BE2C (cell line): ENCODE data around the gene NPC1L1.

Experiments used
- DNase-seq: peaks from one replicate; pipeline ENCODE4 v3.0.0-alpha.2; 2020
- H3K27me3 ChIP-seq: fragments of 250-450 bp; sonication (Bioruptor Pico); 2 replicates; pipeline ENCODE4 v1.5.1; 2020; ENCODE audit warnings: mild to moderate bottlenecking
- H3K36me3 ChIP-seq: fragments of 250-450 bp; sonication (Bioruptor Pico); 2 replicates; pipeline ENCODE4 v1.5.1; 2020; ENCODE audit warnings: mild to moderate bottlenecking
- H3K4me1 ChIP-seq: fragments of 250-450 bp; sonication (Bioruptor Pico); 2 replicates; pipeline ENCODE4 v1.5.1; 2020
- H3K4me3 ChIP-seq: 2 replicates; pipeline ENCODE4 v1.5.1; 2011; ENCODE audit warnings: low read depth, low read length
- H3K9me3 ChIP-seq: fragments of 250-450 bp; sonication (Bioruptor Pico); 2 replicates; pipeline ENCODE4 v1.5.1; 2020
- TF ChIP-seq, protein P1 (sequence below): IDR thresholded peaks from 2 replicates; pipeline ENCODE4 v1.5.1; 2012; ENCODE audit warnings: mild to moderate bottlenecking, low read depth, low read length

The NPC1L1 gene

GRCh38 chr7:44521347-44522095 lies 19.6 kb downstream of the NPC1L1 start:
- no peaks in the 10 kb centered on the region for H3K36me3 ChIP-seq
- DNase-seq: no peak
- H3K9me3 ChIP-seq: no peaks in the 10 kb centered on the region
- no peak overlapping the region for H3K4me3 ChIP-seq
- peaks cover 12% of the 10 kb centered on the region for H3K27me3 ChIP-seq
- TF ChIP-seq, protein P1, sequence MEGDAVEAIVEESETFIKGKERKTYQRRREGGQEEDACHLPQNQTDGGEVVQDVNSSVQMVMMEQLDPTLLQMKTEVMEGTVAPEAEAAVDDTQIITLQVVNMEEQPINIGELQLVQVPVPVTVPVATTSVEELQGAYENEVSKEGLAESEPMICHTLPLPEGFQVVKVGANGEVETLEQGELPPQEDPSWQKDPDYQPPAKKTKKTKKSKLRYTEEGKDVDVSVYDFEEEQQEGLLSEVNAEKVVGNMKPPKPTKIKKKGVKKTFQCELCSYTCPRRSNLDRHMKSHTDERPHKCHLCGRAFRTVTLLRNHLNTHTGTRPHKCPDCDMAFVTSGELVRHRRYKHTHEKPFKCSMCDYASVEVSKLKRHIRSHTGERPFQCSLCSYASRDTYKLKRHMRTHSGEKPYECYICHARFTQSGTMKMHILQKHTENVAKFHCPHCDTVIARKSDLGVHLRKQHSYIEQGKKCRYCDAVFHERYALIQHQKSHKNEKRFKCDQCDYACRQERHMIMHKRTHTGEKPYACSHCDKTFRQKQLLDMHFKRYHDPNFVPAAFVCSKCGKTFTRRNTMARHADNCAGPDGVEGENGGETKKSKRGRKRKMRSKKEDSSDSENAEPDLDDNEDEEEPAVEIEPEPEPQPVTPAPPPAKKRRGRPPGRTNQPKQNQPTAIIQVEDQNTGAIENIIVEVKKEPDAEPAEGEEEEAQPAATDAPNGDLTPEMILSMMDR: no peak
- no peaks in the 10 kb centered on the region for H3K4me1 ChIP-seq

GRCh38 chr7:44520574-44520973 lies 20.6 kb downstream of the NPC1L1 start:
- DNase-seq: no peak
- peaks cover 12% of the 10 kb centered on the region for H3K27me3 ChIP-seq
- H3K4me1 ChIP-seq: no peaks in the 10 kb centered on the region
- H3K4me3 ChIP-seq: no peak overlapping the region
- no peaks in the 10 kb centered on the region for H3K36me3 ChIP-seq
- TF ChIP-seq, protein P1: no peak
- no peaks in the 10 kb centered on the region for H3K9me3 ChIP-seq

- DNase-seq: no peak
- Histone ChIP-seq H3K4me1 (no peaks in the 10 kb centered on the region), H3K4me3 (no peak overlapping the region), H3K27me3 (peaks cover 12% of the 10 kb centered on the region), H3K36me3 (no peaks in the 10 kb centered on the region), H3K9me3 (no peaks in the 10 kb centered on the region)
- TF ChIP-seq, protein P1: no peak
These were observed 21.6 kb downstream of the NPC1L1 start for GRCh38 chr7:44519546-44519945.

- Histone ChIP-seq H3K36me3 (no peaks in the 10 kb centered on the region), H3K4me3 (no peak overlapping the region), H3K4me1 (no peaks in the 10 kb centered on the region), H3K27me3 (peaks cover 6% of the 10 kb centered on the region), H3K9me3 (no peaks in the 10 kb centered on the region)
- DNase-seq: no peak
- TF ChIP-seq, protein P1: no peak
These were observed 22.4 kb downstream of the NPC1L1 start for GRCh38 chr7:44518761-44519160.

DNA sequence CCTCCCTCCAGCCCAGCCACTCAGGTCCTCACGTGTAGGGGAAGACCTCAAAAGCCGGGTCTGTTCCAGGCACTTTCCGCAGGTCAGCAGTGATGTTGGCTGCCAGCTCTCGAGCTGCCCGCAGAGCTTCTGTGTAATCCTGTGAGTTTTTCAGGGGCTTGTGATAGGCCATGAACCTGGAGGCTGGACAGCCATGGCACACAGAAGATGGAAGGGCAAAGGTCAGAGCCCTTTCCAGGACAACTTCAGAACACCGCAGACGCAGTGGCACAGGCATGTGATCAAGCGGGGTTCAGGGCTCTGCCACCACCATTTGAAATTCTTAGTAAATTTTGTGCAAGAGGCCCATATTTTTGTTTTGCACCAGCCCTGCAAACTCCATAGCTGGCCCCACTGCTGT lies 24.0 kb downstream of the NPC1L1 start:
- Histone ChIP-seq H3K36me3 (no peaks in the 10 kb centered on the region), H3K4me1 (no peaks in the 10 kb centered on the region), H3K9me3 (no peaks in the 10 kb centered on the region), H3K27me3 (no peaks in the 10 kb centered on the region), H3K4me3 (no peak overlapping the region)
- TF ChIP-seq, protein P1: no peak
- no peak for DNase-seq

GRCh38 chr7:44515590-44516268 lies 25.4 kb downstream of the NPC1L1 start:
- TF ChIP-seq, protein P1: no peak
- DNase-seq: no peak
- Histone ChIP-seq H3K27me3 (no peaks in the 10 kb centered on the region), H3K4me3 (no peak overlapping the region), H3K9me3 (no peaks in the 10 kb centered on the region), H3K4me1 (no peaks in the 10 kb centered on the region), H3K36me3 (no peaks in the 10 kb centered on the region)
